CD1c-positive myeloid dendritic cell (primary cell): ENCODE results near the gene MYMK.

Experiments used
- DNase-seq: peaks from one replicate; pipeline ENCODE4 v3.0.0-alpha.2; 2016; ENCODE audit errors: extremely low spot score

MYMK gene

DNA sequence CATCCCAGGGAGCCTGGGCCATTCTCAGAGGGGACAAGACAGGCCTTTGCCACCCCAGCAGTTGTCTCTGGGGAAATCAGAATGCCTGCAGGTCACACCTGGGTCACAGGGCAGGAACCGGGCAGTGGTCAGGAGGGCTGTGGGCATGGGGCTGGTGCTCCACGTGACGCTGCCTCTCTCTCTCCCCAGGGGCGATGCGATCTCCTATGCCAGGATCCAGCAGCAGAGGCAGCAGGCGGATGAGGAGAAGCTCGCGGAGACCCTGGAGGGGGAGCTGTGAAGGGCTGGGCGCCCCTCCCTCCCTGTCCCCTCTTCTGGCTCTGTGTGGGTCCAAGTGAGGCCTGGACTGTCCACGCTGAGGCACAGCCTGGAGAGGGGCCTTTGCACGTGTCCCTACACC, 56.4 kb downstream of the MYMK start:
- DNase-seq: no peak

GRCh38 chr9:133467101-133467500, 57.7 kb downstream of the MYMK start:
- DNase-seq: no peak

- DNase-seq: no peak
These were observed 58.8 kb downstream of the MYMK start for GRCh38 chr9:133465984-133466383.

- no peak for DNase-seq
These were observed 60.1 kb downstream of the MYMK start for GRCh38 chr9:133464638-133465037.
